Astrocyte of the spinal cord (primary cell): ENCODE results near the gene ELP2.
"Not testable (repeated sequence)": the region's sequence is repeated elsewhere in the genome, so short reads cannot be mapped to it uniquely, and the experiment has no call there.

ENCODE experiments used
- DNase-seq: peaks from one replicate; pipeline ENCODE4 v3.0.0; 2011; ENCODE audit warnings: low read depth, low spot score
- H3K4me3 ChIP-seq: 2 replicates; pipeline ENCODE4 v1.5.1; 2011; ENCODE audit warnings: low read depth, mild to moderate bottlenecking, low read length, moderate library complexity
- in situ Hi-C: cut with HindIII; loops from 2 replicates; pipeline ENCODE4 v1.10.0; 2017; ENCODE audit warnings: low sequenced_read_pairs
- TF ChIP-seq, protein P1 (sequence below): IDR thresholded peaks from 2 replicates; pipeline ENCODE4 v1.5.1; 2012; ENCODE audit warnings: low read depth, mild to moderate bottlenecking, low read length, inconsistent platforms

The ELP2 gene, protein sequence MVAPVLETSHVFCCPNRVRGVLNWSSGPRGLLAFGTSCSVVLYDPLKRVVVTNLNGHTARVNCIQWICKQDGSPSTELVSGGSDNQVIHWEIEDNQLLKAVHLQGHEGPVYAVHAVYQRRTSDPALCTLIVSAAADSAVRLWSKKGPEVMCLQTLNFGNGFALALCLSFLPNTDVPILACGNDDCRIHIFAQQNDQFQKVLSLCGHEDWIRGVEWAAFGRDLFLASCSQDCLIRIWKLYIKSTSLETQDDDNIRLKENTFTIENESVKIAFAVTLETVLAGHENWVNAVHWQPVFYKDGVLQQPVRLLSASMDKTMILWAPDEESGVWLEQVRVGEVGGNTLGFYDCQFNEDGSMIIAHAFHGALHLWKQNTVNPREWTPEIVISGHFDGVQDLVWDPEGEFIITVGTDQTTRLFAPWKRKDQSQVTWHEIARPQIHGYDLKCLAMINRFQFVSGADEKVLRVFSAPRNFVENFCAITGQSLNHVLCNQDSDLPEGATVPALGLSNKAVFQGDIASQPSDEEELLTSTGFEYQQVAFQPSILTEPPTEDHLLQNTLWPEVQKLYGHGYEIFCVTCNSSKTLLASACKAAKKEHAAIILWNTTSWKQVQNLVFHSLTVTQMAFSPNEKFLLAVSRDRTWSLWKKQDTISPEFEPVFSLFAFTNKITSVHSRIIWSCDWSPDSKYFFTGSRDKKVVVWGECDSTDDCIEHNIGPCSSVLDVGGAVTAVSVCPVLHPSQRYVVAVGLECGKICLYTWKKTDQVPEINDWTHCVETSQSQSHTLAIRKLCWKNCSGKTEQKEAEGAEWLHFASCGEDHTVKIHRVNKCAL

DNA sequence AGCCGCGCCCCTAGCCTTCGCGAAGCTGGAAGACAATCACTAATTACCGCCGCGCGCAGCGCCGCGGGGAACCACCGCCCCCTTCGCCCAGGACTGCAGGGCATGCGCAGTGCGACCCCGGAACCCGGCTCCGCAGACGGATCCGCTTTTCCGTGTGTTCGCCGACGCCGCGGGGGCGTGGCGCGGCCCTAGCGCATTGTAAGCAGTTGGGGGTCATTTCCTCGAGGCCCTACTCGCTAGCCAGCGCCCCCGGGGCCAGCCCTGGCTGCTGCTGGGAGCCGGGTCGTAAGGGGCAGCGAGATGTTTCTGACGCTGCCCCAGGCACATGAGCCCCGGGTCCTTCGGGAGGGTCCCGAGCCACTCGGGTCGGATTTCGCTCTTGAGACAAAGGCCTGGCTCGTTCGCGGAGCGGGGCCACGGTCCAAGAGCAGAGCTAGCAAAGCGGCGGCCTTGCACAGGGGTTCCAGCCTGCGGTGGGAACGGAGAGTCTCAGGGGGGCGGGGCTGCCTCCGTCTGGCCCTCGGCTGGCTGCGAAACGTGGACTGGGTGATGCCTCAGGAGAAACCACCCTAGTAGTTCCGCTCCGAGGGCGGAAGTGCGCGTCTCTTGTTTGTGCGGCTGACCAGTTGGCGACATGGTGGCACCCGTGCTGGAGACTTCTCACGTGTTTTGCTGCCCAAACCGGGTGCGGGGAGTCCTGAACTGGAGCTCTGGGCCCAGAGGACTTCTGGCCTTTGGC, at the start of gene ELP2, which contains the start of gene SLC39A6:
Gene ELP2, plus strand, starts transcription at position 600 of the 739 bp plus-strand sequence. Its CDS starts 35 bp downstream, at position 635.
Gene SLC39A6, minus strand, starts transcription at position 41 of the 739 bp plus-strand sequence. CDS start 2,333 bp downstream, outside the sequence.
- DNase-seq: peak; percentile 95
- TF ChIP-seq, protein P1, sequence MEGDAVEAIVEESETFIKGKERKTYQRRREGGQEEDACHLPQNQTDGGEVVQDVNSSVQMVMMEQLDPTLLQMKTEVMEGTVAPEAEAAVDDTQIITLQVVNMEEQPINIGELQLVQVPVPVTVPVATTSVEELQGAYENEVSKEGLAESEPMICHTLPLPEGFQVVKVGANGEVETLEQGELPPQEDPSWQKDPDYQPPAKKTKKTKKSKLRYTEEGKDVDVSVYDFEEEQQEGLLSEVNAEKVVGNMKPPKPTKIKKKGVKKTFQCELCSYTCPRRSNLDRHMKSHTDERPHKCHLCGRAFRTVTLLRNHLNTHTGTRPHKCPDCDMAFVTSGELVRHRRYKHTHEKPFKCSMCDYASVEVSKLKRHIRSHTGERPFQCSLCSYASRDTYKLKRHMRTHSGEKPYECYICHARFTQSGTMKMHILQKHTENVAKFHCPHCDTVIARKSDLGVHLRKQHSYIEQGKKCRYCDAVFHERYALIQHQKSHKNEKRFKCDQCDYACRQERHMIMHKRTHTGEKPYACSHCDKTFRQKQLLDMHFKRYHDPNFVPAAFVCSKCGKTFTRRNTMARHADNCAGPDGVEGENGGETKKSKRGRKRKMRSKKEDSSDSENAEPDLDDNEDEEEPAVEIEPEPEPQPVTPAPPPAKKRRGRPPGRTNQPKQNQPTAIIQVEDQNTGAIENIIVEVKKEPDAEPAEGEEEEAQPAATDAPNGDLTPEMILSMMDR: no peak
- peak within 1 kb of the TSS; percentile 99 for H3K4me3 ChIP-seq
- in situ Hi-C loops: no loop called here

DNA sequence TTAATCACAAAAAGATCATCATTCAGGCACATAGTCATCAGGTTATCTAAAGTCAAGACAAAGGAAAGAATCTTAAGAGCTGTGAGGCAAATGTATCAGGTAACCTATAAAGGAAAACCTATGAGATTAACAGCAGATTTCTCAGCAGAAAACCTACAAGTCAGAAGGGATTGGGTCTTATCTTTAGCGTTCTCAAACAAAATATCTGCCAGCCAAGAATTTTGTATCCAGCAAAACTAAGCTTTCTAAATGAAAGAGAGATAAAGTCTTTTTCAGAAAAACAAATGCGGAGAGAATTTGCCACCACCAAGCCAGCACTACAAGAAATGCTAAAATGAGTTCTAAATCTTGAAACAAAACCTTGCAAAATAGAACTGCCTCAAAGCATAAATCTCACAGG, 48.6 kb upstream of the ELP2 start:
- in situ Hi-C loops, DNase-seq, H3K4me3 ChIP-seq: not testable (repeated sequence)

DNA sequence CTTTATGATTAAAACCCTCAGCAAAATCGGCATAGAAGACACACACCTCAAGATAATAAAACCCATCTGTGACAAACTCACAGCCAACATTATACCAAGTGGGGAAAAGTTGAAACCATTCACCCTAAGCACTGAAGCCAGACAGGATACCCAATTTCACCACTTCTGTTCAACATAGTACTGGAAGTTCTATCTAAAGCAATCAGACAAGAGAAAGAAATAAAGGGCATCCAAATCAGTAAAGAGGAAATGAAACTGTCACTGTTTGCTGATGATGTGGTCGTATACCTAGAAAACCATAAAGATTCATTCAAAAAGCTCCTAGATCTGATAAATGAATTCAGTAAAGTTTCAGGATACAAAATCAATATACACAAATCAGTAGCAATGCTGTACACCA, 46.0 kb upstream of the ELP2 start:
- no peak for DNase-seq
- in situ Hi-C loops: no loop called here
- TF ChIP-seq, protein P1: no peak
- no peak overlapping the region for H3K4me3 ChIP-seq

DNA sequence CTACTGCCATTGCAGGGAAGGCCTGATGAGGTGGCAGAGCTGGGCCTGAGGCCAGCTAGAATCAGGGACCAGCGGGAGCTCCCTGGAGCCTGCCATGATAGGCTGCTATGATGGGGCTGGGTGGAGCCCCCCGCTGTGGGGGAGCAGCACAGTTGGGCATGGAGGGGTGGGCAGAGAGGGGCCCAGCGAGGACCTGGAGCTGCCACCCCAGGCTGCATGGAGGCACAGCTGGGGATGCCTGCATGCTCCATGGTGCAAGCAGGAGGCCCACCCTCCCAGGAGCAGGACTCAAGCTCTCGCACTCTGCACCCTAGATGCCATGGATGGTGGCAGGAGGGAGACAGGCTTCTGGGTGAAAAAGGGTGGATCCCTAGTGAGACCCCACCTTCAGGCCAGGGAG, 44.5 kb upstream of the ELP2 start:
- in situ Hi-C loops: no loop called here
- no peak for DNase-seq
- H3K4me3 ChIP-seq: no peak overlapping the region
- TF ChIP-seq, protein P1: no peak

DNA sequence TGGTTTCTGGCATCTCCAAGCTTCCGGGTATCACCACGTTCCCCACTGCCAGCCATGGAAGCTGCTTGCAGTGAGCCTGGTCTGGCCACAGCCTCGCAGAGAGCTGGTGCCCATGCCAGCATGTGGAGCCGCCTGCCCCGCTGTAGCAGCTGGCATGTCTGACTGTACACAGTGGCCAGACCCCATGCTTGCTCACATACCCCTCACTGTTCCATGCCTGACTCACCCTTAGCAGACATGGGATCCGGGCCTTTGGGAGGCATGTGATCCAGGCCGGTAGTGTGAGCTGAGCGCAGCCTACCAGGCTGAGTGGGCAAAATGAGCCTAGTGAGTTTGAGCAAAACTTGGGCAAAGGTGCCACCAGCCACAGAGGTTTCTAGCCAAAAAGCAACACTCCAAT, 43.5 kb upstream of the ELP2 start:
- TF ChIP-seq, protein P1: no peak
- in situ Hi-C loops: no loop called here
- no peak for DNase-seq
- no peak overlapping the region for H3K4me3 ChIP-seq

DNA sequence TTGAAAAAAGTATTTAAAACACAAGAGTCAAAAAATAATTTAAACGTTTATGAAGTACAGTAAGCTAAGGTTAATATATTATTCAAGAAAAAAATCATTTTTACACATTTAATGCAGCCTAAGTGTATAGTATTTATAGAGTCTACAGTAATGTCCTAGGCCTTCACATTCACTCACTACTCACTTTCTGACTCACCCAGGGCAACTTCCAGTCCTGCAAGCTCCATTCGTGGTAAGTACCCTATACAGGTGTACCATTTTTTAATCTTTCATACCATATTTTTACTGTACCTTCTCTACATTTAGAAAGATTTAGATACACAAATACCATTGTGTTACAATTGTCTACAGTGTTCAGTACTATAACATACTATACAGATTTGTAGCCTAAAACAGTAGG, 41.4 kb upstream of the ELP2 start:
- in situ Hi-C loops: no loop called here
- TF ChIP-seq, protein P1: no peak
- H3K4me3 ChIP-seq: no peak overlapping the region
- no peak for DNase-seq
